Measurements from ENCODE around the gene MRPL1.
A peak's percentile ranks its signal among the peaks of the same experiment; 100 is the strongest.

The MRPL1 gene

GRCh38 chr4:77862478-77863216 is at the start of gene MRPL1:
Gene MRPL1 (plus strand): TSS chr4:77862830. CDS start chr4:77862849, 19 bp downstream.
- Histone ChIP-seq H3K4me3 (ENCODE audit: low read length) (peak within 1 kb of the TSS; percentile 69), H3K9me3 (ENCODE audit: low read length) (no peaks in the 10 kb centered on the region), H3K4me1 (ENCODE audit: insufficient read depth, low read length) (peaks cover 12% of the 10 kb centered on the region), H3K36me3 (ENCODE audit: insufficient read depth, low read length) (peaks cover 2% of the 10 kb centered on the region), H3K27me3 (ENCODE audit: insufficient read depth, low read length) (no peaks in the 10 kb centered on the region), H2AFZ (ENCODE audit: low read depth, low read length) (peak within 1 kb of the TSS; percentile 100)

- H3K27me3 ChIP-seq (ENCODE audit: insufficient read depth, low read length), result no peaks in the 10 kb centered on the region
- H3K4me1 ChIP-seq (ENCODE audit: insufficient read depth, low read length), result peaks cover 5% of the 10 kb centered on the region
- no peaks in the 10 kb centered on the region for H3K36me3 ChIP-seq (ENCODE audit: insufficient read depth, low read length)
- H3K9me3 ChIP-seq (ENCODE audit: low read length), result no peaks in the 10 kb centered on the region
- H3K4me3 ChIP-seq (ENCODE audit: low read length), result no peak overlapping the region
- H2AFZ ChIP-seq (ENCODE audit: low read depth, low read length), result no peak overlapping the region
These were observed 47.0 kb upstream of the MRPL1 start for GRCh38 chr4:77815636-77816035.

GRCh38 chr4:77816546-77816945 is 46.1 kb upstream of the MRPL1 start:
- Histone ChIP-seq H3K27me3 (ENCODE audit: insufficient read depth, low read length) (no peaks in the 10 kb centered on the region), H2AFZ (ENCODE audit: low read depth, low read length) (no peak overlapping the region), H3K36me3 (ENCODE audit: insufficient read depth, low read length) (no peaks in the 10 kb centered on the region), H3K9me3 (ENCODE audit: low read length) (no peaks in the 10 kb centered on the region), H3K4me3 (ENCODE audit: low read length) (no peak overlapping the region), H3K4me1 (ENCODE audit: insufficient read depth, low read length) (peaks cover 13% of the 10 kb centered on the region)

- Histone ChIP-seq H2AFZ (ENCODE audit: low read depth, low read length) (no peak overlapping the region), H3K4me1 (ENCODE audit: insufficient read depth, low read length) (peaks cover 13% of the 10 kb centered on the region), H3K9me3 (ENCODE audit: low read length) (no peaks in the 10 kb centered on the region), H3K36me3 (ENCODE audit: insufficient read depth, low read length) (no peaks in the 10 kb centered on the region), H3K27me3 (ENCODE audit: insufficient read depth, low read length) (no peaks in the 10 kb centered on the region), H3K4me3 (ENCODE audit: low read length) (peak overlapping the region; percentile 95)
These were observed 45.1 kb upstream of the MRPL1 start for GRCh38 chr4:77817304-77818072.

- Histone ChIP-seq H3K4me1 (ENCODE audit: insufficient read depth, low read length) (peaks cover 13% of the 10 kb centered on the region), H3K36me3 (ENCODE audit: insufficient read depth, low read length) (no peaks in the 10 kb centered on the region), H3K27me3 (ENCODE audit: insufficient read depth, low read length) (no peaks in the 10 kb centered on the region), H3K9me3 (ENCODE audit: low read length) (no peaks in the 10 kb centered on the region), H2AFZ (ENCODE audit: low read depth, low read length) (peak overlapping the region; percentile 65), H3K4me3 (ENCODE audit: low read length) (peak overlapping the region; percentile 95)
These were observed 44.5 kb upstream of the MRPL1 start for GRCh38 chr4:77818073-77818601.

GRCh38 chr4:77818602-77819403 is 43.8 kb upstream of the MRPL1 start, which contains the start of gene CNOT6L:
Gene CNOT6L (minus strand): TSS chr4:77819368. CDS start chr4:77819308, 60 bp downstream.
- Histone ChIP-seq H3K27me3 (ENCODE audit: insufficient read depth, low read length) (no peaks in the 10 kb centered on the region), H3K4me1 (ENCODE audit: insufficient read depth, low read length) (peaks cover 13% of the 10 kb centered on the region), H3K9me3 (ENCODE audit: low read length) (no peaks in the 10 kb centered on the region), H3K36me3 (ENCODE audit: insufficient read depth, low read length) (no peaks in the 10 kb centered on the region), H2AFZ (ENCODE audit: low read depth, low read length) (peak within 1 kb of the TSS; percentile 95), H3K4me3 (ENCODE audit: low read length) (peak within 1 kb of the TSS; percentile 95)

- Histone ChIP-seq H3K9me3 (ENCODE audit: low read length) (no peaks in the 10 kb centered on the region), H3K4me1 (ENCODE audit: insufficient read depth, low read length) (peaks cover 13% of the 10 kb centered on the region), H3K36me3 (ENCODE audit: insufficient read depth, low read length) (no peaks in the 10 kb centered on the region), H3K27me3 (ENCODE audit: insufficient read depth, low read length) (no peaks in the 10 kb centered on the region), H2AFZ (ENCODE audit: low read depth, low read length) (peak overlapping the region; percentile 95), H3K4me3 (ENCODE audit: low read length) (peak overlapping the region; percentile 95)
These were observed 43.2 kb upstream of the MRPL1 start for GRCh38 chr4:77819404-77819842.

GRCh38 chr4:77819843-77820648 is 42.6 kb upstream of the MRPL1 start:
- Histone ChIP-seq H3K27me3 (ENCODE audit: insufficient read depth, low read length) (no peaks in the 10 kb centered on the region), H3K9me3 (ENCODE audit: low read length) (no peaks in the 10 kb centered on the region), H3K4me1 (ENCODE audit: insufficient read depth, low read length) (peaks cover 13% of the 10 kb centered on the region), H3K4me3 (ENCODE audit: low read length) (peak overlapping the region; percentile 95), H2AFZ (ENCODE audit: low read depth, low read length) (peak overlapping the region; percentile 95), H3K36me3 (ENCODE audit: insufficient read depth, low read length) (no peaks in the 10 kb centered on the region)

GRCh38 chr4:77820649-77821561 is 41.7 kb upstream of the MRPL1 start:
- H2AFZ ChIP-seq (ENCODE audit: low read depth, low read length), result peak overlapping the region; percentile 95
- no peaks in the 10 kb centered on the region for H3K36me3 ChIP-seq (ENCODE audit: insufficient read depth, low read length)
- H3K27me3 ChIP-seq (ENCODE audit: insufficient read depth, low read length), result no peaks in the 10 kb centered on the region
- peak overlapping the region; percentile 95 for H3K4me3 ChIP-seq (ENCODE audit: low read length)
- H3K9me3 ChIP-seq (ENCODE audit: low read length), result no peaks in the 10 kb centered on the region
- peaks cover 13% of the 10 kb centered on the region for H3K4me1 ChIP-seq (ENCODE audit: insufficient read depth, low read length)

- no peaks in the 10 kb centered on the region for H3K9me3 ChIP-seq (ENCODE audit: low read length)
- H3K4me1 ChIP-seq (ENCODE audit: insufficient read depth, low read length), result peaks cover 13% of the 10 kb centered on the region
- no peak overlapping the region for H2AFZ ChIP-seq (ENCODE audit: low read depth, low read length)
- H3K27me3 ChIP-seq (ENCODE audit: insufficient read depth, low read length), result no peaks in the 10 kb centered on the region
- no peaks in the 10 kb centered on the region for H3K36me3 ChIP-seq (ENCODE audit: insufficient read depth, low read length)
- no peak overlapping the region for H3K4me3 ChIP-seq (ENCODE audit: low read length)
These were observed 40.9 kb upstream of the MRPL1 start for GRCh38 chr4:77821775-77822174.

GRCh38 chr4:77826275-77826674 is 36.4 kb upstream of the MRPL1 start:
- Histone ChIP-seq H3K4me1 (ENCODE audit: insufficient read depth, low read length) (peaks cover 2% of the 10 kb centered on the region), H3K9me3 (ENCODE audit: low read length) (no peaks in the 10 kb centered on the region), H3K4me3 (ENCODE audit: low read length) (no peak overlapping the region), H2AFZ (ENCODE audit: low read depth, low read length) (no peak overlapping the region), H3K27me3 (ENCODE audit: insufficient read depth, low read length) (no peaks in the 10 kb centered on the region), H3K36me3 (ENCODE audit: insufficient read depth, low read length) (no peaks in the 10 kb centered on the region)
